Lower lobe of right lung (tissue), 2 donors: ENCODE results near the gene PAPLN. TPM values are rescaled to one million over a fixed set of nuclear protein-coding genes. Genes with fewer than 3 reads are reported as not detected.

Source experiments
- ATAC-seq, 2 donors: fragments of 200-7000 bp; cut with Tn5 transposase; one replicate each; pipeline ENCODE4 v1.9.1; 2020 to 2022; ENCODE audit warnings: mild to moderate bottlenecking in 2 of 2, moderate library complexity in 2 of 2
- DNase-seq: peaks from one replicate; pipeline ENCODE4 v3.0.0-alpha.2; 2020
- H3K27ac ChIP-seq: fragments of 200-600 bp; one replicate; pipeline ENCODE4 v1.8.0; 2022
- H3K27me3 ChIP-seq: fragments of 200-600 bp; one replicate; pipeline ENCODE4 v1.8.0; 2022; ENCODE audit warnings: low read depth
- H3K36me3 ChIP-seq: fragments of 200-600 bp; one replicate; pipeline ENCODE4 v1.8.0; 2022; ENCODE audit warnings: mild to moderate bottlenecking
- H3K4me1 ChIP-seq: fragments of 200-600 bp; one replicate; pipeline ENCODE4 v1.8.0; 2022
- H3K4me3 ChIP-seq: fragments of 200-600 bp; one replicate; pipeline ENCODE4 v1.8.0; 2022; ENCODE audit warnings: mild to moderate bottlenecking
- H3K9me3 ChIP-seq: fragments of 200-600 bp; one replicate; pipeline ENCODE4 v1.8.0; 2022
- CTCF ChIP-seq: fragments of 200-600 bp; IDR thresholded peaks from one replicate; pipeline ENCODE4 v1.8.0; 2022; ENCODE audit warnings: antibody characterized with exemption, mild to moderate bottlenecking
- intact Hi-C: fragments of 100-400 bp; cut with DNase I; formaldehyde crosslinking; loops from one replicate; pipeline ENCODE4 v1.11.0; 2022
- total RNA-seq: library from RNA; stranded (reverse); fragmentation: NEBNext Ultra II Directional; extraction: Animal tissue kit (Norgen Biotek cat#: 25700); gene quantifications from one replicate; pipeline ENCODE4 v1.2.1, GENCODE V29; 2021
- donor health status: DM: no; HTN: yes; CAD: no; lungs with severe emphysema.

Gene PAPLN
- total RNA-seq, 1 donor from 2014 or later = 10.7 TPM

GRCh38 chr14:73203527-73203926 is 33.8 kb upstream of the PAPLN start:
- DNase-seq (no peak), ATAC-seq (no peak)
- H3K4me3 ChIP-seq = no peak overlapping the region
- no peak overlapping the region for H3K27ac ChIP-seq
- no peak for TF ChIP-seq CTCF
- intact Hi-C loops = no loop called here
- no peaks in the 10 kb centered on the region for H3K27me3 ChIP-seq
- H3K9me3 ChIP-seq = no peaks in the 10 kb centered on the region
- no peaks in the 10 kb centered on the region for H3K4me1 ChIP-seq
- H3K36me3 ChIP-seq = peaks cover 94% of the 10 kb centered on the region

GRCh38 chr14:73207615-73208014 is 29.7 kb upstream of the PAPLN start:
- Histone ChIP-seq H3K9me3 (no peaks in the 10 kb centered on the region), H3K36me3 (peaks cover 92% of the 10 kb centered on the region), H3K4me1 (no peaks in the 10 kb centered on the region), H3K27me3 (no peaks in the 10 kb centered on the region), H3K27ac (no peak overlapping the region), H3K4me3 (no peak overlapping the region)
- intact Hi-C loops = no loop called here
- ATAC-seq (no peak), DNase-seq (no peak)
- TF ChIP-seq CTCF = no peak

GRCh38 chr14:73208390-73208789 is 28.9 kb upstream of the PAPLN start:
- no peak for DNase-seq
- no peaks in the 10 kb centered on the region for H3K4me1 ChIP-seq
- no peak overlapping the region for H3K27ac ChIP-seq
- intact Hi-C loops = no loop called here
- H3K36me3 ChIP-seq = peaks cover 92% of the 10 kb centered on the region
- no peak for TF ChIP-seq CTCF
- H3K4me3 ChIP-seq = no peak overlapping the region
- H3K27me3 ChIP-seq = no peaks in the 10 kb centered on the region
- ATAC-seq = no peak
- H3K9me3 ChIP-seq = no peaks in the 10 kb centered on the region

GRCh38 chr14:73208846-73209245 is 28.5 kb upstream of the PAPLN start:
- ATAC-seq (no peak), DNase-seq (no peak)
- Histone ChIP-seq H3K27ac (no peak overlapping the region), H3K4me1 (no peaks in the 10 kb centered on the region), H3K27me3 (no peaks in the 10 kb centered on the region), H3K4me3 (no peak overlapping the region), H3K9me3 (no peaks in the 10 kb centered on the region), H3K36me3 (peaks cover 92% of the 10 kb centered on the region)
- intact Hi-C loops = no loop called here
- TF ChIP-seq CTCF = no peak

- no peak for ATAC-seq
- Histone ChIP-seq H3K4me3 (no peak overlapping the region), H3K27ac (no peak overlapping the region), H3K27me3 (no peaks in the 10 kb centered on the region), H3K9me3 (no peaks in the 10 kb centered on the region), H3K4me1 (no peaks in the 10 kb centered on the region), H3K36me3 (peaks cover 92% of the 10 kb centered on the region)
- no peak for DNase-seq
- intact Hi-C loops = no loop called here
- no peak for TF ChIP-seq CTCF
These were observed 27.4 kb upstream of the PAPLN start for GRCh38 chr14:73209953-73210352.
